ENCODE results near the gene OPCML.

The OPCML gene

GRCh38 chr11:133164986-133165385 is 367.3 kb downstream of the OPCML start:
- no peak for DNase-seq

DNA sequence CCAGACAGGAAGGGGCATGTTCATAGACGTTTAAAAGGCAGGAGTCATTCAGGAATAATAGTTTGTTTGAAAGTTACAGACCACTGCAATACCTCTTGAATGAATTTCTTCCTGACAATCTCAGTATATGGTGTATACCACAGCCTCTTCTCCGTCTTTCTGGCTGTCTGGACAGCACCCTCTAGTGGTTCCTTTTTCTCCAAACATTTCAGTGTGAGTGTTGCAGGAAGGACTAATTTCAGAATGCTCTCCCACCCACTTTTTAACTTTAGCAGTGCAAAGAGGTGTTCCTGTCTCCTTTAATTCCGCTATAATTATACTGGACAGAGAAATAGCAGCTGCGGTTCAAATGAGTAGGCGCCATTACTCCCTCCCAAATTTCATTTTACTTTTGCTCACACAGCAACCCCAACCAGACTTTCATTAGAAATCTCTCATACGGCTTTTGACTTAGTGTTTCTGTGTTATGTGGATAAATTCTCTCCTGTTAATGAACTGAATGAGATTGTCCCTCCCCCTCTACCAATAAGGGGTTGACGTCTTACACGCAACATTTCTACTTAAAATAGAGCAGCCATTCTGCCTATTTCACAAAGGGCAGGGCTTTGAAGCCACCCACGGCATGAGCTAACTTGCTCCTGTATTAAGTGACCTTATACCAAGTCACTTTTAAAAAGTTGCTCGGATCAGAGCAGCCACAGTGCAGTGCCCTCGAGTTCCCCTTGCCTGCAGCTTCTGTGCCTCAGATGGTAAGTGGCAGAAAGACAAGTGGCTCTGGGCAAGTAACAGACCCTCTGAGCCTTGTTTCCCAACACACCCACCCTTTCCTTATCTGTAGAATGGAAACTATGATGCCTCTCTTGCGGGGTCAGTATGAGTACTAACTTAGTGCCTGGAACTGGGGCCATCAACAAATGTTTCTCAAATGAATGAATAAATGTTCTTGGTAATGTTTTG is 368.6 kb downstream of the OPCML start:
- no peak for DNase-seq

DNA sequence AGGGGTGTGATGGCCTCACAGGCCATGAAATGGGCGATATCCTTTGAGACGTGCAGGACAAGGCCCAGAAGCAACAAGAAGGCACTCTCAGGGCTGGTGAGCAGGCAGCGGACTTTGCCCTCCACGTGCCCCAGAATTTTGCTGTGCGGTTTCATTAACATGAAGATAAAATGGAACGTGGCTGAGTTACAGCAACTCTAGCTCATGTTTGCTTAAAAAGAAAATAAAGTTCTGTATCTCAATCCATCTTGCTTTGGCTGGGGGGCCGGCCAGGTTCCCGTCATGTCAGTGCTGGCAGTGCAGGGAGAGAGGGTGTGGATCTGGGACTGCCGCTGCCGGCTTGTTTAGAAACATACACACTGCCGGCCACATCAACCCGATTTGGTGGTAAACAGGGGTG is 370.1 kb downstream of the OPCML start:
- DNase-seq: no peak

GRCh38 chr11:133160754-133161153 is 371.5 kb downstream of the OPCML start:
- DNase-seq: no peak

GRCh38 chr11:133156986-133157745 is 375.1 kb downstream of the OPCML start:
- no peak for DNase-seq

- DNase-seq: no peak
These were observed 377.5 kb downstream of the OPCML start for GRCh38 chr11:133154781-133155180.

GRCh38 chr11:133154076-133154475 is 378.2 kb downstream of the OPCML start:
- no peak for DNase-seq

GRCh38 chr11:133153031-133153430 is 379.3 kb downstream of the OPCML start:
- no peak for DNase-seq

DNA sequence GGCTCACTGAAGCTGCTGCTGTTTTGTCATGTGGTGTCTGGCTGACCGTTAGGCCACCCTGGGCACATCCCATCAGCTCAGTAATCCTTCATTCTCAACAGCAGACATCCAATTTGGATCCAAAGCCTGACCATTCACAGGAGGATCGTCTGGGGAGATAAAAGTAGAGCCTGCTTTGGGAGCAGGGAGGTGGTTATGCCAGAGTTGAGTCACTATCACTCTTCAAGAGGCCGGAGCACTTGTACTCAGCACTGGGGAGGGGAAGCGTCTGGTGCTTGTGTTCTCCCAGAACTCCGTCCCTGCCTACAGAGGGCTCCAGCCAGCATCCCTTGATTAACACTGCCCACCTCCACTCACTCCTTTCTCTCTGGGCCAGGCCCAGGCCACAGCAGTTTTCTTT is 382.6 kb downstream of the OPCML start:
- DNase-seq: no peak

DNA sequence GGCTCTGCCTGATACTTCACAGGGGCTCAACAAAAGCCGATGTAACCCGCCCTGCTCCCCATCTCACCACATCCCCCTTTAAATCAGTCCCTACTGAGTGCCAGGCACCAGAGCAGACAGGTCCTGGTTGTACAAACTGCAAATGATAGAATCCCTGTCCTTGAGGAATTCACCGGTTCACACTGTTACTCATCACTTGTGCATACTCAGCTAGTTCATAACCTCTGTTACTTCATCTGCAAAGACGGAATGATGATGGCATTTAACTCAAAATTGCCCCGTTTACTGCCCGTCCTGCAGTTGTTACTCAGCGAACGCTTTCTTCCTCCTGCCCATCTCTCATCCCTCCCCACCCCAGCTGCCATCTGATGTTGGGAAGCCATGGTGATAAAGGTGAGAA is 384.7 kb downstream of the OPCML start:
- no peak for DNase-seq

GRCh38 chr11:133146697-133147306 is 385.5 kb downstream of the OPCML start:
- no peak for DNase-seq

- DNase-seq: no peak
These were observed 394.4 kb downstream of the OPCML start for GRCh38 chr11:133137939-133138338.

DNA sequence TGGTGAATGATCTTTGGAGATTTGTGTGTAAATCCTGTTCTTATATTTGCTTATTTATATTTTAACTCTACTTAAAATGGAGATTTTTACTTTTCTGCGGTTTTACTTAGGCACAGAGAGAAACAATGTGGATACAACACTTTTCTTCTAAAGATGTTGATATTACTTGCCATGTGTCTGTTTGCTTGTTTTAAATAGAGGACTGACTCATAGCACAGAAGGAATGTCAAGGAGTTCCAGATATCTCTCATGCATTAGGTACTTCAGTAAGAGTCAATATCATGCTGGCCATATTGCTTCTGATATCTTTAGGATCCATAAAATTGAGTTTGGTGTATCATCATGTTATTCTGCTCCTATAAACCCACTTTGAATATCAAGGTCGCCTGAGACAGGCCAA is 395.0 kb downstream of the OPCML start:
- DNase-seq: no peak

GRCh38 chr11:133136376-133136775 is 395.9 kb downstream of the OPCML start:
- no peak for DNase-seq

DNA sequence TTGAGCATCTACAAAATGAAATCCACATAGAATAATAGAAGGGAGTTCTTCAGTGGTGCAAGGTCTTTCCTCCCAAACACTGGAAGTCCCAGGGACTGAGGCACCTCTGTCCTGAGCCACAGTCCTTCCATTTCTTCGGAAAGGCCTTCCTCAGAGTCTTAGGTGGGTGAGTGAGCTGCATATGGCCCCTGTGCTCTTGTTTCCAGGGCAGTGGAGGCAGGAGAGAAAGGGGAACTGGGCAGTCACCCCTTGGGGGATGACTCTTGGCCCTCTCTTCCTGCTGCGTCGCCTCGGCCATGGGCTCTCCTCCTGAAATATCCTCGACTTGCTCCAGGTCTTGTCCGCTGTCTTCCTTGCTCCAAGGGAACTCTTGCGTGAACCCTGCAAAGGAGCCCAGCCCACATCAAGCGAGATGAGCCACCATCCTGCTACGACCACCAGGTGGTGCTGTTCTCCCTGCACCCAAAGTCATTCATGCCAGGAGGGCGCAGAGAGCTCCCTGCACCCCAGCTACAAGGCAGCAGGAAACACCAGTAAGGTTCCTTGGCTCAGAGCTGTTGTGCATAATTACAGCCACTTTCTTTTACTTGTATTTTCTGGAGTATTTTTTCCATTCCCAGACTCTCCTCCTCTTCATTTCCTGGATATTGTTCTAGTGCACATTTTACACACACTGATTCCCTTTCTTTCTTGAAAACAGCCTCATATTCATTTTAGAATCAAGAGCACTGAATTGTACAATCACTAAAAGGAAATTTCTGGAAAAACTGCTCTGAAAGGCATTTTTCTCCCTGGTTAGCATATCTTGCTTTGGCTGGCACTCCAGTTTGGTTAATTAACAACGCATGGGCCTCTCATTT is 397.8 kb downstream of the OPCML start:
- peak; percentile 19 for DNase-seq

- DNase-seq: no peak
These were observed 398.7 kb downstream of the OPCML start for GRCh38 chr11:133133606-133134005.

DNA sequence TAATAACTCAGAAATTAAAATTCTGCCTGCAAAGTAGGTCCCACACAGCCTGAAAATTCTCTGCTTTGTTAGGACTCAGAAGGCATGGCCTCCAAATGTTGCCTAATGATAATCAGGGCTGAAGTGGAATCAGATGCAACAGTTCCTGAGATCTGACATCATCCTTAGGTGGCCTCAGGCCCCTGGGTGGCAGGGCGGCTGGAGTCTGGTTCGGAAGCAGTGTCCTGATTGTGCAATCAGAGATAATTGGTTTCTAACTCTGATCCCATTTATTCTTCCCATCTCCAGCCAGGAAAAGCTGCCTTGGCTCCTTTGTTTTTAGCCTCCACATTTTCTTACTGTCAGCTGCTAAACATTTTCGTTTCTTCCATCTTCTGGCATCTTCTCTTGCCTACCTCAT is 399.3 kb downstream of the OPCML start:
- DNase-seq: no peak

GRCh38 chr11:133127741-133128140 is 404.6 kb downstream of the OPCML start:
- no peak for DNase-seq

DNA sequence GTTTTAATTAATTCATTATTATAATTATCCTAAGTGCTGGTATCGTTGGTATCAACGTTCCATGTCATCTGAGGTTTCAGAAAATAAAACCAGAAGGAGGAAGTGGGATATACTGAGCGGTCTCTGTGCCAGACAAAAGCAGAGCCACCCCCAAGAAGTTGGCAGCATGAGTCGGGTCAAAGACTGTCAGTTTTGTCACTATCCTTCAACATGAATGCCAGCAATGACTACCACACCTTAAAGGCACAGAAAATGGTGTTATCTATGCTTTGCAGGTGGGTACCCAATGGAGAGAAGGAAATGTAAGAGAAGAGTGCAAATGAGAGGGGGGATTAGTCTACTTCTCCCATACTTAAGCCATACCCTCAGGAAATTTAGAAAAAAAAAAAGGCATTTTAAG is 408.5 kb downstream of the OPCML start:
- DNase-seq: no peak

DNA sequence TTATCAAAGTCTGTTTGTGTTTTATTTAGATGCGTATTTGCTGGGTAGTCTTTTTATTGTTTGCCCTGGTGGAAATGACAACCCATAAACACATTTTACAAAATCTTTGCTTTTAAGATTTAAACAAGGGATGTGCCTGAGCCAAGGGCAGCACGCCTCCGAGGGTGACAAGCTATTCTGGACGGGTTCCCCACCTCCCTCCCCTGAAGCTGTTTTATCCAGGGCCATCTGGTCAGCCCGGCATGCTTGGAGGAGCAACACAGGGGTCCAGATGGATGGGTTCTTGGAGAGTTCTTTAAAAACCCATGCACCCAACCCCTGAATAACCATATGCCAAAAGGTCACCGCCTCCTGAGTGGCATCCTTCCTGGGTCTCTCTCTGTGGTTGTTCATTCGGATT is 408.9 kb downstream of the OPCML start:
- DNase-seq: no peak

DNA sequence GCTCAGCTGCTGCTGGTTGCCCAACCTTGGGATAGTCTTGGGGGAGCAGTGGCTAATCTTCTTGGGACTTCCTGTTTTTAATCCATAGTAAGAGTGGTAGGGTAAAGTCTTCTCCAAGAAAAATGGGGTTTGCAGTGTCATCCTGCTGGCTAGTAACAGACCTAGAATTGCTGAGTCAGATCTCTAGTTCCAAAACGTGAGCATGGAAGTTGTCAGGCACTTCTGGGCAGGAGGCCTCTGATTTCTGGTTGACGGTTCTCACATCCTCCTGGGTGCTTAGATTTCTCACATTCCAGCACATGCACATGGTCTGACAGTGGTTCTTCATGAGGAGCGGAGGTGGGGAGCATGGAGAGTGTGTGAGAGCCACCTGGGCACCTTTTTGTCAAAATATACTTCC is 410.0 kb downstream of the OPCML start:
- DNase-seq: no peak

DNA sequence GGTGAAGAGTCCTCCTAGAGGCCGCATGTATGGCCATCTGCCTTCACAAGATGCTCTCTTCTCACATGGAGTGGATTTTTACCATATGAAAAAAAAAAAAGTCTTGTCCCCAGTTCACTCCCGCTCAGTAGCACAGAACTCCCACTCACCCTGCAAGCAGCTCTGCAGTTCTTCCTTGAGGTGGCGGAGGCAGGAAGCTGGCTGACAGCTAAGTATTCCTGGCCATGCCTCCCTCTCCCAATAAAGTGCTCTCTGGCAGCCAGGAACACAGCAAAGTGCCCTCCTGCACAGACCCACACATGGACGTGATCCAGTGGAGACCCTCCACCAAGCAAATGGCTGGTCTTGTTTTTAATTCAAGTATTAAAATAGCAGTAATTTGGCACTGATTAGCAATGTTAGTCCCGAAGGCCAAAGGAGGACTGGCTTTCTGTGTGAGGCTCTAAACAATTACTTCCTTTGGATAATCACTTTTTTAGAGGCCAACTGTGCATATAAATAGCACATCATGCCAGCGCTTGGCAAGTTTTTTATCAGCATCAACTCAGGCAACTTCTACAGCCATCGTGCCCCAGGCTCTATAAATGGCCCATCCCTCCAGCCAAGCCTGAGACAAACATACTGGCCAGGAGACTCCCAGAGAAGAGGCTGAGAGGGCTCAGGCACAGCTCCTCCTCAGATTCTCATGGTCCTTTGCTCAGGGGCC is 413.6 kb downstream of the OPCML start:
- DNase-seq: no peak
